GM12878 (cell line): ENCODE data around the gene CADPS. TPM values are rescaled to one million over a fixed set of nuclear protein-coding genes. Genes with fewer than 3 reads are reported as not detected.

Source experiments
- ATAC-seq: fragments of 200-7000 bp; cut with Tn5 transposase; 3 replicates; pipeline ENCODE4 v1.9.1; 2020; ENCODE audit warnings: mild to moderate bottlenecking, moderate library complexity
- BruUV-seq: library from RNA; stranded (reverse); fragments of 400-500 nt; replicated peaks from 2 replicates; lab custom pipeline; 2021; lab: Mats Ljungman, UMichigan
- CTCF ChIA-PET: fragments of 300-600 bp; sonication (Branson Sonifier 250); formaldehyde crosslinking; extraction: SDS; loops from one replicate; lab custom pipeline; 2021; ENCODE audit warnings: inconsistent platforms; lab: Yijun Ruan, JAX
- POLR2A ChIA-PET: fragments of 350-600 bp; formaldehyde crosslinking; extraction: SDS; loops from one replicate; lab custom pipeline; 2021; ENCODE audit warnings: inconsistent platforms; lab: Charles Lee
- RAD21 ChIA-PET: fragments of 300-600 bp; sonication (Branson Sonifier 250); formaldehyde crosslinking; loops from one replicate; lab custom pipeline; 2023; ENCODE audit warnings: antibody characterized with exemption; ENCODE audit not compliant: unreplicated experiment; lab: Charles Lee
- SMC1A ChIA-PET: fragments of 300-600 bp; sonication (Branson Sonifier 250); formaldehyde crosslinking; loops from one replicate; lab custom pipeline; 2023; ENCODE audit not compliant: unreplicated experiment, uncharacterized antibody; lab: Charles Lee
- DNase-seq: peaks from one replicate; pipeline ENCODE4 v3.0.0-alpha.2; 2011; ENCODE audit warnings: low read depth, low spot score
- FAIRE-seq: peaks from 3 replicates; lab custom pipeline; 2011; peaks lifted over from hg19 to GRCh38; lab: Jason Lieb, UNC
- H2AFZ ChIP-seq: 2 replicates; pipeline ENCODE4 v1.6.0; 2011; ENCODE audit warnings: low read depth, low read length, control low read depth; ENCODE audit not compliant: control insufficient read depth
- H3K27ac ChIP-seq: 2 replicates; pipeline ENCODE4 v1.5.1; 2011; ENCODE audit warnings: control low read depth; ENCODE audit not compliant: control insufficient read depth, insufficient read depth
- H3K27me3 ChIP-seq, 2 experiments: replicated peaks in 1 of 2; 2 replicates each; pipeline versions ENCODE4 v1.6.0 to v1.6.1; 2011; ENCODE audit warnings: low read length in 1 of 2; ENCODE audit not compliant: control insufficient read depth in 2 of 2, insufficient read depth in 2 of 2
- H3K36me3 ChIP-seq, 2 experiments: 2 replicates each; pipeline ENCODE4 v1.5.1; 2011; ENCODE audit warnings: low read length in 1 of 2; ENCODE audit not compliant: control insufficient read depth in 2 of 2, insufficient read depth in 2 of 2
- H3K4me1 ChIP-seq: 2 replicates; pipeline ENCODE4 v1.6.1; 2011; ENCODE audit warnings: mild to moderate bottlenecking, low read length, moderate library complexity, mixed read lengths; ENCODE audit not compliant: control insufficient read depth, insufficient read depth
- H3K4me2 ChIP-seq: 2 replicates; pipeline ENCODE4 v1.6.0; 2011; ENCODE audit warnings: control low read depth; ENCODE audit not compliant: control insufficient read depth, insufficient read depth
- H3K4me3 ChIP-seq: fragments of 200-600 bp; sonication (generic); 2 replicates; pipeline ENCODE4 v1.5.1; 2016
- H3K79me2 ChIP-seq: 2 replicates; pipeline ENCODE4 v1.6.0; 2011; ENCODE audit warnings: low read length; ENCODE audit not compliant: control insufficient read depth, insufficient read depth
- H3K9ac ChIP-seq: 2 replicates; pipeline ENCODE4 v1.8.0; 2011; ENCODE audit warnings: low read length, control low read depth, mixed read lengths; ENCODE audit not compliant: control insufficient read depth, insufficient read depth
- H3K9me3 ChIP-seq: replicated peaks from 3 replicates; pipeline ENCODE4 v1.5.1; 2011; ENCODE audit warnings: mild to moderate bottlenecking, low read length; ENCODE audit not compliant: control insufficient read depth, insufficient read depth
- H4K20me1 ChIP-seq: 2 replicates; pipeline ENCODE4 v1.6.0; 2011; ENCODE audit not compliant: control insufficient read depth, insufficient read depth
- IKZF1 ChIP-seq: fragments of 450-650 bp; conservative IDR thresholded peaks from 2 replicates; pipeline ENCODE4 v1.6.1; 2017; ENCODE audit warnings: antibody characterized with exemption, mild to moderate bottlenecking
- NFYB ChIP-seq: IDR thresholded peaks from 2 replicates; pipeline ENCODE4 v1.6.1; 2011; ENCODE audit warnings: low read depth, mild to moderate bottlenecking, low read length, improper control_type of control experiment, moderate library complexity; ENCODE audit not compliant: insufficient read depth
- NR2C2 ChIP-seq: IDR thresholded peaks from 2 replicates; pipeline ENCODE4 v1.6.1; 2011; ENCODE audit warnings: borderline replicate concordance, low read depth; ENCODE audit not compliant: control insufficient read depth, insufficient read length
- SP1 ChIP-seq: IDR thresholded peaks from one replicate; pipeline ENCODE4 v1.6.1; 2011; ENCODE audit warnings: low read depth, low read length
- TCF3 ChIP-seq: IDR thresholded peaks from 2 replicates; pipeline ENCODE4 v1.6.1; 2012; ENCODE audit warnings: low read depth, mild to moderate bottlenecking, low read length, borderline replicate concordance; ENCODE audit not compliant: insufficient read depth
- ZNF622 ChIP-seq: fragments of 450-650 bp; IDR thresholded peaks from 2 replicates; pipeline ENCODE4 v1.6.1; 2017; ENCODE audit warnings: mild to moderate bottlenecking, inconsistent platforms
- WGBS: methylation state at CpG from one replicate; pipeline ENCODE4 v1.1.6; 2016; ENCODE audit warnings: low lambda C conversion rate; ENCODE audit not compliant: insufficient replicate concordance, insufficient coverage; ENCODE audit errors: missing lambda C conversion rate; 5-methylcytosine and 5-hydroxymethylcytosine counted together
- in situ Hi-C: fragments of 300-500 bp; cut with MboI; formaldehyde crosslinking; loops from 9 replicates; pipeline ENCODE4 v1.14.3; 2018; ENCODE audit warnings: mixed read lengths
- intact Hi-C: fragments of 100-400 bp; cut with micrococcal nuclease; formaldehyde crosslinking; loops from one replicate; pipeline ENCODE4 v1.14.2; 2022; ENCODE audit not compliant: unreplicated experiment
- polyA plus RNA-seq, 11 experiments: library from polyadenylated mRNA; depleted of rRNA in 4 of 11; unstranded in 6 of 11; stranded (reverse) in 5 of 11; fragments of >200 nt; fragmentation: Nextera tagmentation in 4 of 11; fragmentation: Illumina TruSeq in 1 of 11; extraction: Ambion mirVana in 4 of 11; extraction: Trizol in 1 of 11; gene quantifications; 1 replicate in 1 of 11; 2 replicates in 10 of 11; pipeline versions ENCODE4 v1.2.1 to v1.2.3, GENCODE V29; 2011 to 2016; ENCODE audit warnings: inconsistent platforms in 2 of 11, missing spikeins in 2 of 11, low read depth in 1 of 11
- total RNA-seq, 4 experiments: library from RNA; depleted of rRNA in 3 of 4; stranded (reverse); fragments of >200 nt in 3 of 4; fragmentation: Illumina TruSeq in 1 of 4; extraction: Trizol in 1 of 4; gene quantifications; 2 replicates each; pipeline versions ENCODE4 v1.2.1 to v1.2.3, GENCODE V29; 2013 to 2021
- TF ChIP-seq, protein P1 (sequence below): fragments of 450-650 bp; IDR thresholded peaks from 2 replicates; pipeline ENCODE4 v1.6.1; 2017; ENCODE audit warnings: mild to moderate bottlenecking, moderate library complexity
- TF ChIP-seq, protein P2 (sequence below): fragments of 150-350 bp; IDR thresholded peaks from 2 replicates; pipeline ENCODE4 v1.6.1; 2014; ENCODE audit warnings: mild to moderate bottlenecking, low read depth, low read length
- TF ChIP-seq, protein P3 (sequence below): fragments of 450-650 bp; conservative IDR thresholded peaks from 2 replicates; pipeline ENCODE4 v1.6.1; 2017; ENCODE audit warnings: mild to moderate bottlenecking, moderate library complexity

CADPS gene
- total and polyA plus RNA-seq, 10 of the 15 experiments (the other 5 are each of a cell fraction or from before 2014, with no cell fraction given), result 0.20 TPM; not detected in 9

DNA sequence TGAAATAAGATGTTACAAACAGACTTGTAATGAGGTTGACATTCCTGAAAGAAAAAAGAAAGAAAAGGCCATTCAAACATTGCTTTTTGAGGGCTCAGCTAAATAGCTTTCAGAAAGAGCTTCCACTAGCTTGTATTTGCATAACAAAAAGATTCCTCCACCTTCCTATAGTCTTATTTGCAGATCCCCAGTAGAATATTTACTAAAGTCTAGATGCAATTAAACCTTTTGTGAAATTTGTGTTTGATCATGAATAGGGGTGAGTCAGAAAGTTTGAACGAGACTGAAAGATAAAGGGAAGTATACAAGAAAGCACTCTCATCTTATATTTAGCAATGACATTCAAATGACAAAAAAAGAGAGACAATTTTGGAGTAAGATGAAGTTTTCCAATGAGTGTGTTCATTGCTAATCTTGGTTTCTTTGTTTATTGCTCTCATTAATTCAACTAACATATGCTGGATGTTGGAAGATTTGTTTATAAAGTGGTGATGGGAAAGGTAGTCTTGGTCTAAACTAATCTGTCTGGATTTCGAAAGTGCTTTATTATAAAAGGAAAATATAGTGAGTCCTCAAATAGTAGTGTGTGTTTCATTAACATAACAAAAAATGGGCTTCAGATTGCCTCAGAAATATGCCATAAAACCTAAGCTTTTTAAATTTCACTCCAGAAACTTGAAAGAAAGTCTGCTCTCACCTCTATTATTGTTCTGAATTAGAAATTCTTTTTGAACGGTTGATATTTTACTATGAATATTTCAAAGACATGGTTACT, 9.1 kb upstream of the CADPS start:
- RAD21 ChIA-PET, result no interaction called here

DNA sequence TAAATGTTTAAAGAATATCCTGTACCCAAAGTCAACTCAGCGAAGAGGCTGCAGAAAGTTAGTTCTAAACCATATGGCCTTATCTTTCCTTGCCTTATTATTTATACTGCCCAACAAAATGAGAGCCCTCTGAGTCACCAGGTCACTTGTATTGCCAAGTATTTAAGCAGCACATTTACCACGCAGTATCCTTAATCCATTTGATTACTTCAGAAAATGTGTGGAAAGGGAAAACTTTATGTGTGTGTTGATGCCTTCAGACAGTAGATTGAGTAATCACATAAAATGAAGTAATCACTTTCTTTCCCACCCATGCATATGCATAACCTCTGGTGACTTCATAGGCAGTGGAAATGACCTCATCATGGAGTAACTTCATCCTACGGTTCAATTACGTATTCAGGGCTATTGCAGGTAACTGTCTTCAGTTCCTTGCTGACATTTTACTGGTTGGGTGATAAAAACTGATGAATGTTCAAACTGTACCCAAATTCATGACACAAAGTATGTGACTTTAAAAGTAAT, 7.5 kb upstream of the CADPS start:
- Histone ChIP-seq H3K4me3 (no peak overlapping the region), H3K4me1 (no peaks in the 10 kb centered on the region), H3K36me3 (no peaks in the 10 kb centered on the region), H3K27me3 (no peaks in the 10 kb centered on the region; a peak in 1 of 4 replicates), H3K4me2 (no peak overlapping the region), H3K9ac (no peak overlapping the region), H3K79me2 (no peaks in the 10 kb centered on the region), H3K27ac (no peak overlapping the region), H3K9me3 (no peaks in the 10 kb centered on the region), H2AFZ (no peak overlapping the region), H4K20me1 (no peaks in the 10 kb centered on the region)
- ChIA-PET SMC1A (no interaction called here), POLR2A (no interaction called here), CTCF (no interaction called here), RAD21 (no interaction called here)
- no peak for FAIRE-seq
- in situ Hi-C loops (no loop called here), intact Hi-C loops (no loop called here)
- no peak for DNase-seq
- BruUV-seq, result no TSS peak
- 38% methylated on average over 4 of the region's 4 CpGs for WGBS
- no peak for ATAC-seq
- TF ChIP-seq, protein P1, sequence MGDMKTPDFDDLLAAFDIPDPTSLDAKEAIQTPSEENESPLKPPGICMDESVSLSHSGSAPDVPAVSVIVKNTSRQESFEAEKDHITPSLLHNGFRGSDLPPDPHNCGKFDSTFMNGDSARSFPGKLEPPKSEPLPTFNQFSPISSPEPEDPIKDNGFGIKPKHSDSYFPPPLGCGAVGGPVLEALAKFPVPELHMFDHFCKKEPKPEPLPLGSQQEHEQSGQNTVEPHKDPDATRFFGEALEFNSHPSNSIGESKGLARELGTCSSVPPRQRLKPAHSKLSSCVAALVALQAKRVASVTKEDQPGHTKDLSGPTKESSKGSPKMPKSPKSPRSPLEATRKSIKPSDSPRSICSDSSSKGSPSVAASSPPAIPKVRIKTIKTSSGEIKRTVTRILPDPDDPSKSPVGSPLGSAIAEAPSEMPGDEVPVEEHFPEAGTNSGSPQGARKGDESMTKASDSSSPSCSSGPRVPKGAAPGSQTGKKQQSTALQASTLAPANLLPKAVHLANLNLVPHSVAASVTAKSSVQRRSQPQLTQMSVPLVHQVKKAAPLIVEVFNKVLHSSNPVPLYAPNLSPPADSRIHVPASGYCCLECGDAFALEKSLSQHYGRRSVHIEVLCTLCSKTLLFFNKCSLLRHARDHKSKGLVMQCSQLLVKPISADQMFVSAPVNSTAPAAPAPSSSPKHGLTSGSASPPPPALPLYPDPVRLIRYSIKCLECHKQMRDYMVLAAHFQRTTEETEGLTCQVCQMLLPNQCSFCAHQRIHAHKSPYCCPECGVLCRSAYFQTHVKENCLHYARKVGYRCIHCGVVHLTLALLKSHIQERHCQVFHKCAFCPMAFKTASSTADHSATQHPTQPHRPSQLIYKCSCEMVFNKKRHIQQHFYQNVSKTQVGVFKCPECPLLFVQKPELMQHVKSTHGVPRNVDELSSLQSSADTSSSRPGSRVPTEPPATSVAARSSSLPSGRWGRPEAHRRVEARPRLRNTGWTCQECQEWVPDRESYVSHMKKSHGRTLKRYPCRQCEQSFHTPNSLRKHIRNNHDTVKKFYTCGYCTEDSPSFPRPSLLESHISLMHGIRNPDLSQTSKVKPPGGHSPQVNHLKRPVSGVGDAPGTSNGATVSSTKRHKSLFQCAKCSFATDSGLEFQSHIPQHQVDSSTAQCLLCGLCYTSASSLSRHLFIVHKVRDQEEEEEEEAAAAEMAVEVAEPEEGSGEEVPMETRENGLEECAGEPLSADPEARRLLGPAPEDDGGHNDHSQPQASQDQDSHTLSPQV, result no peak
- TF ChIP-seq, protein P2, sequence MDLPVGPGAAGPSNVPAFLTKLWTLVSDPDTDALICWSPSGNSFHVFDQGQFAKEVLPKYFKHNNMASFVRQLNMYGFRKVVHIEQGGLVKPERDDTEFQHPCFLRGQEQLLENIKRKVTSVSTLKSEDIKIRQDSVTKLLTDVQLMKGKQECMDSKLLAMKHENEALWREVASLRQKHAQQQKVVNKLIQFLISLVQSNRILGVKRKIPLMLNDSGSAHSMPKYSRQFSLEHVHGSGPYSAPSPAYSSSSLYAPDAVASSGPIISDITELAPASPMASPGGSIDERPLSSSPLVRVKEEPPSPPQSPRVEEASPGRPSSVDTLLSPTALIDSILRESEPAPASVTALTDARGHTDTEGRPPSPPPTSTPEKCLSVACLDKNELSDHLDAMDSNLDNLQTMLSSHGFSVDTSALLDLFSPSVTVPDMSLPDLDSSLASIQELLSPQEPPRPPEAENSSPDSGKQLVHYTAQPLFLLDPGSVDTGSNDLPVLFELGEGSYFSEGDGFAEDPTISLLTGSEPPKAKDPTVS, result no peak
- TF ChIP-seq SP1 (no peak), ZNF622 (no peak), IKZF1 (no peak), NFYB (no peak)
- TF ChIP-seq, protein P3, sequence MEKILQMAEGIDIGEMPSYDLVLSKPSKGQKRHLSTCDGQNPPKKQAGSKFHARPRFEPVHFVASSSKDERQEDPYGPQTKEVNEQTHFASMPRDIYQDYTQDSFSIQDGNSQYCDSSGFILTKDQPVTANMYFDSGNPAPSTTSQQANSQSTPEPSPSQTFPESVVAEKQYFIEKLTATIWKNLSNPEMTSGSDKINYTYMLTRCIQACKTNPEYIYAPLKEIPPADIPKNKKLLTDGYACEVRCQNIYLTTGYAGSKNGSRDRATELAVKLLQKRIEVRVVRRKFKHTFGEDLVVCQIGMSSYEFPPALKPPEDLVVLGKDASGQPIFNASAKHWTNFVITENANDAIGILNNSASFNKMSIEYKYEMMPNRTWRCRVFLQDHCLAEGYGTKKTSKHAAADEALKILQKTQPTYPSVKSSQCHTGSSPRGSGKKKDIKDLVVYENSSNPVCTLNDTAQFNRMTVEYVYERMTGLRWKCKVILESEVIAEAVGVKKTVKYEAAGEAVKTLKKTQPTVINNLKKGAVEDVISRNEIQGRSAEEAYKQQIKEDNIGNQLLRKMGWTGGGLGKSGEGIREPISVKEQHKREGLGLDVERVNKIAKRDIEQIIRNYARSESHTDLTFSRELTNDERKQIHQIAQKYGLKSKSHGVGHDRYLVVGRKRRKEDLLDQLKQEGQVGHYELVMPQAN, result no peak

More for the DNA sequence above, 9.1 kb upstream of the CADPS start:
- Histone ChIP-seq H4K20me1 (no peaks in the 10 kb centered on the region), H3K27me3 (no peaks in the 10 kb centered on the region; a peak in 1 of 4 replicates), H3K4me2 (no peak overlapping the region), H3K9ac (no peak overlapping the region), H3K4me1 (no peaks in the 10 kb centered on the region), H3K36me3 (no peaks in the 10 kb centered on the region), H3K79me2 (no peaks in the 10 kb centered on the region), H3K9me3 (no peaks in the 10 kb centered on the region), H3K27ac (no peak overlapping the region), H2AFZ (no peak overlapping the region), H3K4me3 (no peak overlapping the region)
- DNase-seq (no peak), FAIRE-seq (no peak), ATAC-seq (no peak)
- ChIA-PET POLR2A (no interaction called here), SMC1A (no interaction called here), CTCF (no interaction called here)
- WGBS, result 0% methylated on average over 3 of the region's 3 CpGs
- no TSS peak for BruUV-seq
- TF ChIP-seq TCF3 (no peak), NR2C2 (no peak)
- in situ Hi-C loops, result no loop called here
- intact Hi-C loops, result no loop called here
